GM18873 (cell line): ENCODE results near the gene PFKL.

ENCODE experiments used
- ATAC-seq: cut with Tn5 transposase; IDR thresholded peaks from one replicate; pipeline ENCODE4 v1.9.1; 2021; ENCODE audit warnings: mild to moderate bottlenecking, moderate library complexity, moderate number of reproducible peaks; ENCODE audit not compliant: unreplicated experiment, low FRiP score

Gene PFKL

GRCh38 chr21:44310628-44311507, 11.0 kb downstream of the PFKL start:
- ATAC-seq = no peak

GRCh38 chr21:44312089-44312488, 12.2 kb downstream of the PFKL start:
- no peak for ATAC-seq

GRCh38 chr21:44312716-44313115, 12.9 kb downstream of the PFKL start:
- ATAC-seq = no peak

GRCh38 chr21:44313451-44313850, 13.6 kb downstream of the PFKL start:
- no peak for ATAC-seq

GRCh38 chr21:44314128-44314527, 14.3 kb downstream of the PFKL start:
- no peak for ATAC-seq

GRCh38 chr21:44314561-44314960, 14.7 kb downstream of the PFKL start:
- no peak for ATAC-seq

GRCh38 chr21:44315691-44316203, 15.9 kb downstream of the PFKL start:
- no peak for ATAC-seq

- ATAC-seq = no peak
Observed at GRCh38 chr21:44316277-44316900, 16.5 kb downstream of the PFKL start.

GRCh38 chr21:44317241-44317782, 17.5 kb downstream of the PFKL start:
- ATAC-seq = no peak

GRCh38 chr21:44317871-44318270, 18.0 kb downstream of the PFKL start:
- ATAC-seq = no peak

GRCh38 chr21:44318489-44319285, 18.8 kb downstream of the PFKL start:
- ATAC-seq = no peak

GRCh38 chr21:44319407-44320065, 19.7 kb downstream of the PFKL start:
- no peak for ATAC-seq

GRCh38 chr21:44320847-44321246, 21.0 kb downstream of the PFKL start:
- no peak for ATAC-seq

GRCh38 chr21:44321846-44322450, 22.1 kb downstream of the PFKL start:
- no peak for ATAC-seq

GRCh38 chr21:44322621-44323325, 22.9 kb downstream of the PFKL start:
- no peak for ATAC-seq

- no peak for ATAC-seq
Observed at GRCh38 chr21:44323591-44323990, 23.7 kb downstream of the PFKL start.

GRCh38 chr21:44324106-44324853, 24.4 kb downstream of the PFKL start:
- no peak for ATAC-seq

- ATAC-seq = no peak
Observed at GRCh38 chr21:44324854-44325107, 24.9 kb downstream of the PFKL start.
